HS-27A (cell line): ENCODE measurements around the gene SPRR1A.

Experiments
- DNase-seq: peaks from one replicate; pipeline ENCODE4 v3.0.0-alpha.2; 2012; ENCODE audit warnings: low read depth, missing footprints

SPRR1A gene, protein sequence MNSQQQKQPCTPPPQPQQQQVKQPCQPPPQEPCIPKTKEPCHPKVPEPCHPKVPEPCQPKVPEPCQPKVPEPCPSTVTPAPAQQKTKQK

DNA sequence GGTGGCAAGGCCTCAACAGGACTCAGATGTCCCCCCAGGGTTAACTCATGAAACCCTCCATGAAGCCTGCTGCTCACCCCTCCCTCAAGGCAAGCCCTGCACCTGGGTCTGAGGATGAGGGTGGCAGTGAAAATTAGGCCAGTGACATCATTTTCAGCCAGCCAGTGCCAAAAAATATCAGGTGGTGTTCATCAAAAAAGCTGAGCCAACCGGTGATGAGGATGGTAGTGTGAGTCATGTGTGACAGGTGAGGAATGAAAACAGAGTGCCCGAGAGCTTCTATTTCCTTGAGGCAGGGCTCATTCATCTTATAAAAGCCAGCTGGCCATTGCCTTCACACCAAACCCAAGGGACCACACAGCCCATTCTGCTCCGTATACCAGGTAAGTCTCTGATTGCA lies at the start of gene SPRR1A:
Gene SPRR1A, plus strand, starts transcription at position 339 of the 400 bp plus-strand sequence. CDS start 1,150 bp downstream, outside the sequence.
- DNase-seq: no peak

DNA sequence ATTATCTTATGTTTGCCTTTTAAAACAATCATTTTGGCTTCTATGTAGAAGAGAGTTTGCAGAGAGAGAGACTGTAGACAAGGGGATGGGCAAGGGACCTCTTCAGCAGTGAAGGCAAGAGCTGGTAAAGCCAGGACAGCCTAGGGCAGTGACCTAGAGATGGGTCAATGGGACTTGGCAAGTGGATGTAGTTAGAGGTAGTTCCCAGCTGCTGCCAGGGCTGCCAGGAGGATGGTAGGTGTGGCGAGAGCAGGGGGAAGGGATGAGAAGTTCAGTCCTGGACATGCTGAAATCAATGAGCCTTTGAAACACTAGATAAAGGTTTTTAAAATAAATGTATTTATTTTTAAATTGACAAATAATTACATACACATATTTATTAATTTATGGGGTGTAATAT lies 43.3 kb upstream of the SPRR1A start:
- no peak for DNase-seq

DNA sequence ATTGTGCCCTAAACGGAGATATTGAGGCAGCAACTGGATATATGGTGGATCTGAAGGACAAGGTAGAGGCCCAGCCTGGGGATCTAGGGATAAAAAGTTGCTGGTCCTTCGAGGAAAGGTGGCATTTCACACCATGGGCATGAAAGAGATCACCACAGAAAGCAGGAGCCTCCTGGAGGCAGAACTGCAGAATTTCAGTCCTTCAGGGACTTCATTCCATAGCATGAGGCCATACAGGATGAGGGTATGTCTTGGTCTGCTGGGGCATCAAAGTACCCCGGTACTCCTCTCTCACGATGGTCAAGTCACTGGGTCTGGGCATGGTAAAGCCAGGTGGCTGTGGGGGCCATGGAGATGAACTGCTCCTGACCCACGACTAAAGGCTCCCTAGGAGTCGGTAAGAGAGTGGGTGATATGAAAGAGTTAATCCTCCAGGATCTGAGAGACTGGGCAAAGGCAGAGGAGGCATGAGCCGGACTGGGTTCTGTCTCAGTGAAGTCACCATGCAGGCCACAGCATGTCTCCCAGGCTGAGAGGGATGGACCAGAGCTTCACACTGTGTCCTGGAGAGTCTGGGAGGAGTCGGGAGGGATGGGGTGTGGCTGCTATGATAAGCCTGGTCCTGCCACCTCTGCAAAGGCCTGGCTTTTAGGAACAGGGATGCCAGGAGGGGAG lies 42.7 kb upstream of the SPRR1A start:
- DNase-seq: no peak

DNA sequence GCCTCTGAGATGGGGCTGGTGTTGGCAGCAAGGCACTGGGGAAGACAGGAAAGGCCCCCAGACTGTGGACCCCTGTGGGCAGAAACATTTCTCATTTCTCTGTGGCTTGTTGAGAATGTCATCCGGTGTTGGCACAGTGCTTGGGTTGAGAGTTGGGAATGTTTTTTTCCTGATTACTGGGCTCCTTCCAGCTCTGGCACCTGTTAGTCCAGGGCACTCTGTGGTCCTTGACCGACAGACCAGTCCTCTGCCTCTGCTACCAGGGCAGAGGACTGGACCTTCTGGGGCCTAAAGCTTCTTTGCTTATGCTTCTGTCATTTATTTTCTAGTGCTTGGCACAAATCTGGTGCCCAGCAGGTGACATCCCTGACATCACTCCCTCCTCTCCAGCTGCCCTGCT lies 41.7 kb upstream of the SPRR1A start:
- no peak for DNase-seq

DNA sequence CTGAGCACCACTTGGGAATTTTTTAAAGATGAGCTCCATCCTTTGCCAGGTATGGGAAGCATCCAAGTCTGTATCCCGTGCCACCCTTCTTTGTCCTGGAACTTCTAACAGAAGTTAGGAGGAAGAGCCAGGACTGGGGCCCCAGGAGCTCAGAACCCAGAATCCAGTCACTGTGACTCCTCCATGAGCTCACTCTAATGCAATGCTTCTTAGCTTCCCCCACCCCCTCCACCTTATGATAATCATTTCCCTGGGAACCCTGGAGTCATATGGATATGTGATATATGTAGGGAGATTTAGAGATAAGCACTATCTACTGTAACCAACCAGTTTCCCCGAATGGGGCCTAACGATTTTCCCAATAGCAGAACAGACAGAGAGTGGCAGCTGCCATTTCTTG lies 37.6 kb upstream of the SPRR1A start:
- DNase-seq: no peak

DNA sequence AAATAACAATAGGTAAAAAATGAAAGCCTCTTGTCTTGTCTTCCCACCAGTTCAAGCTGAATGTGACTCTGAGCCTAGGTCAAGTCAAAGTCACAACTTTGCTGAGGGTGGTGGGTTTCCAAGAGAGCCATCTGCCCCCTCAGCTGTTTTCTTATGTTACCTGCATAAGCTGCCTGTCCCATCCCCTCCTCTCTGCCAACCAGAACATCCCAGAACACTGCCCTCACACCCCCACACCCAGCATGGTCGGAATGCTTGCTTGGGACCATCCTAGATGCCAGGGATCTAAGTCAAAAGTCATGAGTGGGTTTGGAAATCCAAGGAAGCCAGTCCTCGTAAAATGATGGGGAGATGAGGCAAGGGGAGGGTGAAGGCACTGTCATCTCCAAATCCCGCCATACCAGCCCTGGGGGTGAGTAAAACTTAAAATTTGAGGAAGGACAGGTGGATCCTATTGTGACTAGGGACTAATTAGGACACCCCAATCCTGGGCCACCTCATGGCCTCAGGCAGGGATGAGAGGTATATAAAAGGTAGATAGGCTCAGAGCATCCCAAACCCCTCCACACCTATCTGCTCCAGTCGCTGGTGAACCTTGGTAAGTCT lies 37.1 kb upstream of the SPRR1A start, which contains the start of gene SPRR5:
Gene SPRR5, plus strand, starts transcription at position 556 of the 606 bp plus-strand sequence. CDS start 1,349 bp downstream, outside the sequence.
- DNase-seq: no peak

DNA sequence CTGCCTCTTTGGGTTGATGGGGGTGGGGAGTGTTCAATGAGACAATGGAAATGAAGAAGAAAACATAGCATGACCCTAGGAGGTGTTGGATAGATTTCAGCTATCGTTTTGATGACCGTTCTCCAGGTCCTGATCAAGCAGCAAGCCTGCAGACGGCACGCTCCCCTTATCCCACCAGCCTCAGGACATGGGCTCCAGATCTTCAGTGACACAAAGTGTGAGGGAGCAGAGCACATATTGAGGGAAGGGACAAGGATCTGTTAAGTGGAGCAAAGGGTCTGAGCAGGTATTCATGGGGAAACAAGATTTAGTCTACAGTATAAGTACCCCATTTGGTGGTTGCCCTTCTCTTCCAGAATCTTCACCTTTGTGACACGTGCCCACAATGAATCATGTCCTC lies 32.2 kb upstream of the SPRR1A start:
- no peak for DNase-seq

DNA sequence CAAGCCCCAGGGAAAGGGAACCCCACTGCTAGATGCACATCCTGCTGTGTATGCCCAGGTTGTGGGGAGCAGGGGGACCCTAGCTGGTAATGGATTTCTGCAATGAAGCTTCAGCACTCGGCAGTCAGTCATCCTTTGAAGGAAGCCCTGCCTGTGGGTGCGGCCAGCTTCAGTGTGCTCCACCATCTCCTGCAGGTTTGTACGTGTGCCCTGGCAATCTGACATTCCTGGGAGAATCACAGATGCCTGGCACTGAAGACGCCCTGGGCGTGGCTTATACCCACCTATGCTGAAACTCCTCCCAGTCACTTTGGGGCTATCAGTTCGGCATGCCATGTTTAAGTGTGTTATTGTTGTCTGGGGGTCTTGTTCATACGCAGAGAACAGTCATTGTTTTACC lies 30.1 kb upstream of the SPRR1A start:
- DNase-seq: no peak

DNA sequence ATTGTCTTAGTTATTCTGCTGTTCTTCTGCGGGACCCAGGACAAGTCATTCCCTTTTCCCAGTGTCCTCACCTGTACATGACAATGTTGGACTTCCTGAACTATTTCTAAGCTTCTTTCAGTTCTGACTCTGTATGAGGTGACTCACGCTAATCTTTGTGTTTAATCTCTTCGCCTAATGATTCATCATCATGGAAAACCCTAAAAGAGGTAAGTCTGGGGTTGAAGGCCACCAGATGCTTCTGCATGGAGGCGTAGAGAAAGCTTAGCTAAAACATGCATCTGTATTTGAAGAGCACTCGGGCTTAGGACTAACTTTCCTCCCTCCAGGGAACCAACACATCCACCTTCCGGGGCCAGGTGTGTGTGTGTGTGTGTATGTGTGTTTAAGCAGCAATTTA lies 29.4 kb upstream of the SPRR1A start:
- DNase-seq: no peak

DNA sequence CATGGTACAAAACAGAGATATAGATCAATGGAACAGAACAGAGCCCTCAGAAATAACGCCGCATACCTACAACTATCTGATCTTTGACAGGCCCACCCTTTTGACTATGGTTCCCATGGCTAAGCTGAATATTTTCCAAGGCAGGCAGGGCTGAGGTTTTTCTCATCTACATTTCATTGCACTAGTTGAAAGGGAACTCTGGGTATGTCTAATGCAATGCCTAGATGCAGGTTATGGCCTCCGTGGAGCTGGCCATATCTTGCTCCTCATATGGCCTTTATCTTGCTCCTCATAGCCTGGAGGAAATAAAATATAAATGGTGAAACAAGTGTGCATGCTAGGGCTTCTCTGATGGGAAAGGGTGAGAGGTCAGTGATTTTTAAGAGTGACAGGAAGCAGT lies 26.3 kb upstream of the SPRR1A start:
- DNase-seq: no peak

DNA sequence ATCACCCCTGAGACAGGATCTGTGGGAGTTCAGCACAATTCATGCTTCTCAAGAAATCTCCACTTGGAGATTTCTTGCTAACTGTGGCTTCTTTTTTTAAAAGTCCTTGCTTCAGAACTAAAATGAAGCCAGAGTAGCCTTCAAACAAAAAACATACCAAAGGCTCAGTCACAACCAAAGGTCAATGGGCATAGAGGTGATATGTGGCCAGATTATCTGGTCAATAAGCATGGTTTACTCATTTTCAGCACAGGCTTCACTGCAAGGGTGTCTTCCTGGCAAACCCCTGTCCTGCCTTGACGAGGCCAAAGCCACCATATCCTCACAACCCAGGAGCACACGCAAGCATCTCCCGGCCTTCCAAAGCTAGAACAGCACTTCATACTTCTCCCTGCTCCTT lies 24.6 kb upstream of the SPRR1A start:
- DNase-seq: no peak

DNA sequence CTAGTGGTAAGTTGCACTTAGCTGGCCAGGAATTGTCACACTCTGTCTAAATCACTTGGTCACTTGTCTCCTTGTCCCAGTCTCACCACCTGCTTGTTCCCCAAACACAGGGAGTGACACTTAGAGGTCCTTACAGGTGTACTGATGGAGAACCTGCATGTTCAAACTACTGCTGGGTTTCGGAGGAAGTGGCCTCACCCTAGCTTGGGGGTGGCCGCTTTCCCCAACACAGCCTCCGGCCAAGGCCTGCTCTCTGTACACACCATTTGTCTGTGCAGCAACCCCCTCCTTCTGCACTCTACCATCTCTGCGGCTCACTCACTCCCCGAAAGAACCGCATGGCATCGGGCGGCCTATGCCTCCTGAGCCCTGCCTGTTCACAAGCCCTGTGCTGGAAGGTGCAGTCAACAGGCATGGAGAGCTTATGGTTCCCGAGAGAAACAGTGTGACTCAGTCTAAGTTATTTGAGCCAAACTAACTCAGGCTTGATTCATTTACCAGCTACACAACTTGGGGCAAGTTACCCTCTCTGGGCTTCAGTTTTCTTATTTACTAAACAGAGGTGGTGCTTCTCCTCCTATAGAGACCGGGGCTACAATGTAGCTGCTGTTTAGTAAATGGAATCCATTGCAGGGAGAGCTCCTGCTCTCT lies 24.0 kb upstream of the SPRR1A start:
- DNase-seq: no peak

DNA sequence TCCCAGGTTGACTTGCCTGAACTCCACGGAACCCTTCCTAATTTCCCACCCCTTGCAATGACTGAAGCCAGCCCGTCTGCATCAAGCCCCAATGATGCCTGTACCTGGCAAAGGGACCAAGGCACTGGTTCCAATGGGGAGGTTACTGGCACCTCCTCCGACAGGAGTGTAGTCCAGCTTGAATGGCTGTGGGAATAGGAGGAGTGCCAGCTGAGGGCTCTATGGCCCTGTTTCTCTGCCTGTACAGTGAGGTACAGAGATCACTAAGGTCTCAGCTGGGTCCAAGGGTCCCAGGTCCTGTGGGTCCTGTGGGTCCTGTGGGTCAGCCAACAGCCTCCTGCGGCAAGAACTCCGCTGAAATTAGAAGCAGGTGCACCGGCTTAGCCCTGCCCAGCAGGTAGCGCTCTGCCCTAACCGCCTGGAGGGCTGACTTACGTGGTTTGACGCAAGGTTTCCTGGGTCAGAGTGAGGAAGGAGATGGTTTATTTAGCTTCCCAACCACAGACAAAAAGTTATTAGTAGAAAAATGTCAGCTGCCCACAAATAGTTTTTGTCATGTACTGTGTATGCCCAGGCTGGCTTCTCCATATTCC lies 23.3 kb upstream of the SPRR1A start:
- no peak for DNase-seq

DNA sequence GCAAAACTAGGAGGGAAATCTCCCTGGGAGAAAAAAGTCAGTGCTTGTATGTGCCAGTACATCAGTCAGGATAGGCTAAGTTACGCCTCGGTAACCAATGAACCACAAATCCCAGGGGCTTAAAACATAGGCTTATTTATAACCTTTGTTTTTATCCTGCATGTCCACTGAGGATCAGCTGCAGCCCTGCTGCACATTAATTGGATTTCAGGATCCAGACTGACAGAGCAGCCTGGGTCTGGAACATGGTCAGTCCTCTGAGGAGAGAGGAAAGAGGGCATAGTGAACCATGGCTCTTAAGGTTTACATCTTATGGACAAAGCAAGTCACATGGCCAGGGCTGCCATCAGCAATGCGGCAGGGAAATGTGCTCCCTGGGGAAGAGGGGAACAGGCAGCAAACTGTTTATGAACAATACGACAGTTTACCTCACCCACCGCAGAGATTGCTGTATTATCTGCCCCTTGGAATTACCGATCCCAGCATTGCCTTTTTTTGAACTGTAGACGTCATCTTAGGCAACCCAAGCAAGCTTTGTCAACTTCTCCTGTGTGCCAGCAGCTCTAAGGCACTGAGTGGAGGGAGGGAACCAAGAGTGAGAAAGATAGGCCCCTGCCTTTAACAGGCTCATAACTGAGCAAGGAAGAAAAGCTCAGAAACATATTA lies 22.5 kb upstream of the SPRR1A start:
- no peak for DNase-seq

DNA sequence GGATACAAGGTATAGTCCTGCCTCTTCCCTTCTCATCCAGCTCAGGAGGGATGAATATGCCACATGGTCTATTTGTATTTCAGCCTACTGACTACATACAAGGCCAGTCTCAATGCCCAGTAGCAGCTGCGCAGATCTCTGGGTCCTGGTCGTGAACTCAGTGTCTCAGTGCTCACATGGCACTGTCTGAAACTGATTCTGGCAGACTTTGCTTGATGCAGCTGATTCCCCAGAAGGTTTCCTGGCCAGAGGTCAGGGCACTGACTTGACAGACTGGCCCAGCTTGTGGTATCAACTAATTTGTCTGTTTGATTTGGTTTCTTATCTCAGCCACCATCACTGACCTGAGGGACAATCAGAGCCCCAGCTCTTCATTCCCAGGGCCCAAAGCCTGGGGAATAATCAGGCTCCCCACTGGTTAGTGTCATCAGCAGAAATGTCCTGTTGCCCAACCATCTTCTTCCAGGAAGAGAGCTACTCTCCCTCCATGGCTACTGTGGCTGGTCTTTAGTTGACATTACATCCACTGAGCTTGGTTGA lies 20.9 kb upstream of the SPRR1A start:
- no peak for DNase-seq

DNA sequence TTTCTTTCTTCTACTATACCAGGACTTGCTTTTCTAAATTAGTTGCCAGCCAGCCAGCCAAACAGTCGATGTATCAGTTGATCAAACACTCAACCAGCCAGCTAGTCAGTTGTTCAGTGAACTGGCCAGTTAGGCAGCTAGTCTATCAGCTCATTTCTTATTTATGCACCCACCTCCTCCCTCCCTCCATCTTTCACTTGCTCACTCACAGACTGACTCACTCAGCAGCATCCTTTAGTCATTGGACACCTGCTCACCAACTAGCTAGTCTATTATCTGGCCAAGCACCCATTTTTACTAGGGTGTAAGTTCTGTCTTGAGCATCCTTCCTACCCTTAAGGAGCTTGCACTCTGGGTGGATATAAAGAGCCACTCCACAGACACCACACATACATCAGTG lies 19.3 kb upstream of the SPRR1A start:
- no peak for DNase-seq

DNA sequence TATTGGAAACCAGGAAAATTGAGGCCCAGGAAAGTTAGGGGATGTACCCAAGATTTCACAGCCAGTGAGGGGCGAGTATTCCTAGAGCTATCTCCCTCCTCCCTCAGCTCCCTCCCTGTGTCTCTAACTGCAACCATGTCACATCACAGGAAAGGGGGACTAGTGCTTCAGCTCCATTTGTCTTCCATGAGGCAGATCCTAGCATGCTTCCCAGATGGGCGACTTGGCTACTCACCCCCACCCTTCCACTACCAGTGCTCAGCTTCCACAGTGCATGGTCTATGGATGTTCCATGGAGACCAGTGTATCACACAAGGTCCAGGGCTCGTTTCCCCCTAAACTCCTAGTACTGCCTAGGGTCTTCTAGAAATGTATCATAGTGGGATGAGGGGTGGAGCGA lies 18.0 kb upstream of the SPRR1A start:
- DNase-seq: no peak

DNA sequence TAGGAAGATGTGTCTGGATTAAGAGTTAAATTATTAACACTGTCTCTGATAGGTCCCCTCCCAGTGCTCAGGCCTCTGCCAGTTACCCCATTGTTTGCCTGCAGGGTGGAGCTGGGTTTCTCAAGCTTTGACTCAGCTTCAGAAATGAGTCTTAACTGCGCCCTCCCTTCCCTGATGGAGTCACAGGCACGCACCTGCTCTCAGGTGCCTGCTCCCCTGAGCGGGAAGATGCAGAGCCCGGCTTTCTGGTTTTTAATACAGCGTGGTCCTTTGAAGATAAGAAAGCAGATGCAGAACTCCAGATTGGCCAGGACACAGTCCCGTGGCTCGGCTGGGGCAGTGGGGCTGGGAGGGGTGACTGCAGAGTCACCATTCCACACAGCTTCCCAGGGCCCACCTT lies 16.7 kb upstream of the SPRR1A start:
- no peak for DNase-seq

DNA sequence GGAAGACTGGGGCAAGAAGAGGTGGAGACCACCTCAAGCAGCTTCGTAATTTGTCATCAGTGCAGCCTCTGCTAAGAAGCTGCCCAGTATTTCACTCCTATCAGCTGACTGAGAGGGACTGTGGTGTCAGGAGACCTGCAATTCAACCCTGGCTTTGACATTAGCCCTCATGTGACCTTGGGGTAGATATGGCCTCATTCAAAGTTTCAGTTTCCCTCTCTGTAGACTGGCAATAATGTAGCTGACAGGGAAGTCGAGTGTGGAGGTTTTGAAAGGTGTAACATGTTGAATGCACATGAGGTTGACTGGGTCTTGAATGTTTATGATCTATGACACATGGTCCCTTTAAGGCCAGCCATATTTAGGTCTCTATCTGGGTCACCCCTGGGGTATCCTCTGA lies 15.6 kb upstream of the SPRR1A start:
- DNase-seq: no peak

DNA sequence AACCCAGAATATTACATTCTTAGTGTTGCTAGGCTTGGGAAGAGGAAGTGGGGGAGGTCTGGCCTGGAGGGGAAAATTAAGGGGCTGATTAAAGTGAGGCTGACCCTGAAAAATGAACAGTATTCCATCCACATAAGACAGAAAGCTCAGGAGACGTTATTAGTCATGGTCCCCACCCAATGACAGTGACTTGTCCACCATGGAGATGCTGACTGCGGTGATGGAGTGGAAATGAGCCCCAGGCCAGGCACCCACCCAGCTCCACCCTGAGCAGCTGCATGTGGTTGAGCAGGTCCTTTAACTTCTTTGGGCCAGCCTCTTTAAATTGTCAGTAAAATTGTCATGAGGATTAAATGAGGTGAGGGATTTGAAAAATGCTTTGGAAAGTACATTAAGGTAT lies 14.8 kb upstream of the SPRR1A start:
- DNase-seq: no peak

DNA sequence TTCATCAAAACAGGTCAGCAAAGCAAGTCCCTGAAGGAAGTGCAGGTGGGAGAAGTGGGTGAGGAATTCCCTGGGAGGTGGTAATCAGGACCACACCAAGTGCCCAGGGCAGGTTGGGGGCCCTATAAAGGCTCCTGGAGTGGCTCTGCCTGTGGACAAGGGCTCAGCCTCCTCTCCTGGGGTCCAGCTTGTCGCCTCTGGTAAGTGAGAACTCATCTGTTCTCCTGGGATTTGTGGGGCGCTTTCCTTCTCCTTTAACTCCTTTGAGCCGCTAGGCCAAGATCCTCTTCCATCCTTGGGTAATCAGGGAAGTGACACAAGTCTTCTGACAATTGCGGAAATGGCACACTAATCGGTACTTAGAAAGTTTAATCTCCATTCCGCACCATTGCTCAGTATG lies 13.4 kb upstream of the SPRR1A start, which contains the start of gene SPRR4:
Gene SPRR4, plus strand, starts transcription at position 154 of the 400 bp plus-strand sequence. CDS start 1,243 bp downstream, outside the sequence.
- no peak for DNase-seq
